Right lobe of liver (tissue), 6 donors: ENCODE measurements around the gene FAM221A. TPM values are rescaled to one million over a fixed set of nuclear protein-coding genes. Genes with fewer than 3 reads are reported as not detected.
A peak's percentile ranks its signal among the peaks of the same experiment; 100 is the strongest.
"Not testable (repeated sequence)": the region's sequence is repeated elsewhere in the genome, so short reads cannot be mapped to it uniquely, and the experiment has no call there.

Experiments used
- ATAC-seq, 4 donors: fragments of 200-7000 bp; cut with Tn5 transposase; one replicate each; pipeline ENCODE4 v1.9.1; 2020; ENCODE audit warnings: mild to moderate bottlenecking in 4 of 4, moderate library complexity in 4 of 4
- DNase-seq, 3 donors: peaks; one replicate each; pipeline ENCODE4 v3.0.0-alpha.2; 2020
- H3K27ac ChIP-seq, 3 donors: fragments of 200-600 bp; one replicate each; pipeline ENCODE4 v1.8.0; 2022
- H3K27me3 ChIP-seq, 2 donors: fragments of 200-600 bp; one replicate each; pipeline ENCODE4 v1.8.0; 2022
- H3K36me3 ChIP-seq, 4 donors: fragments of 200-600 bp; sonication (generic) in 1 of 4; one replicate each; pipeline versions ENCODE4 v1.5.1 to v1.8.0; 2017 to 2022; ENCODE audit warnings: control low read depth in 1 of 4
- H3K4me1 ChIP-seq, 4 donors: fragments of 200-600 bp; sonication (generic) in 1 of 4; one replicate each; pipeline versions ENCODE4 v1.5.1 to v1.8.0; 2017 to 2022; ENCODE audit warnings: control low read depth in 1 of 4
- H3K4me3 ChIP-seq, 3 donors: fragments of 200-600 bp; one replicate each; pipeline ENCODE4 v1.8.0; 2022
- H3K9me3 ChIP-seq, 4 donors: fragments of 200-600 bp; sonication (generic) in 1 of 4; one replicate each; pipeline versions ENCODE4 v1.5.1 to v1.8.0; 2017 to 2022; ENCODE audit warnings: control low read depth in 1 of 4
- CTCF ChIP-seq, 4 donors: fragments of 200-600 bp in 3 of 4; fragments of 450-650 bp in 1 of 4; IDR thresholded peaks; one replicate each; pipeline versions ENCODE4 v1.5.1 to v1.8.0; 2016 to 2022; ENCODE audit warnings: antibody characterized with exemption in 4 of 4, mild to moderate bottlenecking in 2 of 4
- POLR2A ChIP-seq: fragments of 450-650 bp; IDR thresholded peaks from one replicate; pipeline ENCODE4 v1.6.1; 2017; ENCODE audit warnings: antibody characterized with exemption, mild to moderate bottlenecking
- WGBS: methylation state at CpG from one replicate; pipeline ENCODE4 v1.1.6; 2018; ENCODE audit warnings: low coverage, low lambda C conversion rate; ENCODE audit not compliant: insufficient coverage; ENCODE audit errors: missing lambda C conversion rate; 5-methylcytosine and 5-hydroxymethylcytosine counted together
- intact Hi-C, 2 donors: fragments of 100-400 bp; cut with DNase I; formaldehyde crosslinking; loops; one replicate each; pipeline versions ENCODE4 v1.11.2 to v1.14.1; 2022
- total RNA-seq, 6 experiments: library from RNA; depleted of rRNA in 2 of 6; stranded (reverse); fragments of >200 nt in 2 of 6; fragmentation: NEBNext Ultra II Directional in 3 of 6; extraction: Animal tissue kit (Norgen Biotek cat#: 25700) in 3 of 6; gene quantifications; one replicate each; pipeline versions ENCODE4 v1.1.0 to v1.2.4, GENCODE V29; 2016 to 2023
- donor health status: DM: no; HTN: yes; CAD: no.
- donor health status: DM: no; HTN: no; CAD: no.
- donor health status: DM: no; HTN: no; CAD: no.
- donor health status: DM: no; HTN: yes; CAD: no.
- donor health status: DM: no; HTN: yes; CAD: no.

The FAM221A gene
- total RNA-seq, 6 experiments from 2014 or later = 4.0 to 5.8 (median 4.8) TPM

- Histone ChIP-seq H3K4me1 (peaks cover 0 to 10% (median 0%) of the 10 kb centered on the region in 4 donors), H3K9me3 (no peaks in the 10 kb centered on the region), H3K4me3 (peak overlapping the region; percentile 73 to 89 (median 80)), H3K36me3 (no peaks in the 10 kb centered on the region), H3K27me3 (no peaks in the 10 kb centered on the region), H3K27ac (peak overlapping the region; percentile 66 to 83 (median 75))
- TF ChIP-seq CTCF (IDR thresholded peaks at IDR 0.05) = no peak
- peak; percentile 22 for TF ChIP-seq POLR2A
- ATAC-seq = peak; percentile 68 to 76 (median 72)
- peak; percentile 62 to 74 (median 72) for DNase-seq
- 8% methylated on average over 12 of the region's 42 CpGs for WGBS
- intact Hi-C loops = no loop called here
Measured at GRCh38 chr7:23680414-23681405, 711 bp downstream of the FAM221A start.

GRCh38 chr7:23684041-23684440 is 4.0 kb downstream of the FAM221A start:
- H3K27me3 ChIP-seq, H3K36me3 ChIP-seq, H3K4me1 ChIP-seq, H3K27ac ChIP-seq, H3K9me3 ChIP-seq, intact Hi-C loops, ATAC-seq, H3K4me3 ChIP-seq, DNase-seq: not testable (repeated sequence)
- WGBS = 85% methylated on average over 6 of the region's 6 CpGs

- TF ChIP-seq POLR2A (no peak), CTCF (IDR thresholded peaks at IDR 0.05) (no peak)
- peaks cover 0 to 6% (median 0%) of the 10 kb centered on the region in 4 donors for H3K36me3 ChIP-seq
- H3K27ac ChIP-seq = no peak overlapping the region
- no peaks in the 10 kb centered on the region for H3K9me3 ChIP-seq
- ATAC-seq = peak; percentile 41 to 86 (median 62)
- no peak overlapping the region for H3K4me3 ChIP-seq
- peaks cover 0 to 5% (median 0%) of the 10 kb centered on the region in 4 donors for H3K4me1 ChIP-seq
- no peak for DNase-seq
- intact Hi-C loops = no loop called here
- no peaks in the 10 kb centered on the region for H3K27me3 ChIP-seq
- 19% methylated on average over 3 of the region's 3 CpGs for WGBS
Measured at GRCh38 chr7:23685731-23686130, 5.7 kb downstream of the FAM221A start.

- 25% methylated on average over 2 of the region's 2 CpGs for WGBS
- DNase-seq (peak in 2 of 3 donors; percentile 51 to 63), ATAC-seq (peak; percentile 58 to 72 (median 64))
- TF ChIP-seq POLR2A (no peak), CTCF (IDR thresholded peaks at IDR 0.05) (no peak)
- intact Hi-C loops = no loop called here
- Histone ChIP-seq H3K4me3 (no peak overlapping the region), H3K9me3 (no peaks in the 10 kb centered on the region), H3K27ac (no peak overlapping the region), H3K36me3 (peaks cover 0 to 17% (median 2%) of the 10 kb centered on the region in 4 donors), H3K4me1 (no peaks in the 10 kb centered on the region), H3K27me3 (no peaks in the 10 kb centered on the region)
Measured at GRCh38 chr7:23687011-23687410, 7.0 kb downstream of the FAM221A start.

- TF ChIP-seq POLR2A = no peak
- no peak for TF ChIP-seq CTCF (IDR thresholded peaks at IDR 0.05)
- no peak overlapping the region for H3K27ac ChIP-seq
- H3K27me3 ChIP-seq = no peaks in the 10 kb centered on the region
- no peaks in the 10 kb centered on the region for H3K9me3 ChIP-seq
- ATAC-seq = peak in 3 of 4 donors; percentile 43 to 72 (median 62)
- WGBS = 51% methylated on average over 4 of the region's 4 CpGs
- no peak overlapping the region for H3K4me3 ChIP-seq
- H3K36me3 ChIP-seq = peaks cover 0 to 26% (median 9%) of the 10 kb centered on the region in 4 donors
- DNase-seq = peak in 1 of 3 donors; percentile 55
- intact Hi-C loops = no loop called here
- H3K4me1 ChIP-seq = no peaks in the 10 kb centered on the region
Measured at GRCh38 chr7:23689165-23689564, 9.2 kb downstream of the FAM221A start.
